GM21526 (cell line): Measurements from ENCODE around the gene LMTK3.
A peak's percentile ranks its signal among the peaks of the same experiment; 100 is the strongest.
"Not testable (repeated sequence)": the region's sequence is repeated elsewhere in the genome, so short reads cannot be mapped to it uniquely, and the experiment has no call there.

ENCODE experiments used
- ATAC-seq: cut with Tn5 transposase; IDR thresholded peaks from one replicate; pipeline ENCODE4 v1.9.1; 2021; ENCODE audit warnings: moderate library complexity; ENCODE audit not compliant: unreplicated experiment, low FRiP score

LMTK3 gene

GRCh38 chr19:48489608-48490216 is 21.9 kb downstream of the LMTK3 start:
- peak; percentile 32 for ATAC-seq

GRCh38 chr19:48488478-48488877 is 23.2 kb downstream of the LMTK3 start:
- ATAC-seq = not testable (repeated sequence)

GRCh38 chr19:48487948-48488347 is 23.7 kb downstream of the LMTK3 start:
- ATAC-seq = no peak

- no peak for ATAC-seq
These were observed 24.1 kb downstream of the LMTK3 start for GRCh38 chr19:48487544-48487943.

GRCh38 chr19:48486706-48487105 is 24.9 kb downstream of the LMTK3 start:
- ATAC-seq = not testable (repeated sequence)

GRCh38 chr19:48484931-48485612 is 26.6 kb downstream of the LMTK3 start:
- no peak for ATAC-seq

GRCh38 chr19:48484247-48484893 is 27.3 kb downstream of the LMTK3 start:
- no peak for ATAC-seq

- ATAC-seq = no peak
These were observed 28.3 kb downstream of the LMTK3 start for GRCh38 chr19:48483301-48483700.

GRCh38 chr19:48481846-48482639 is 29.6 kb downstream of the LMTK3 start:
- no peak for ATAC-seq

- no peak for ATAC-seq
These were observed 30.8 kb downstream of the LMTK3 start for GRCh38 chr19:48480558-48481500.

GRCh38 chr19:48480183-48480557 is 31.5 kb downstream of the LMTK3 start:
- ATAC-seq = no peak

- ATAC-seq = no peak
These were observed 31.9 kb downstream of the LMTK3 start for GRCh38 chr19:48479686-48480085.

GRCh38 chr19:48478339-48479256 is 33.0 kb downstream of the LMTK3 start:
- ATAC-seq = no peak

GRCh38 chr19:48477698-48478338 is 33.8 kb downstream of the LMTK3 start:
- ATAC-seq = no peak

- ATAC-seq = no peak
These were observed 34.5 kb downstream of the LMTK3 start for GRCh38 chr19:48477067-48477685.

GRCh38 chr19:48476176-48476575 is 35.5 kb downstream of the LMTK3 start:
- no peak for ATAC-seq

GRCh38 chr19:48475369-48476068 is 36.1 kb downstream of the LMTK3 start:
- no peak for ATAC-seq
